Measurements from ENCODE around the gene SEMA4C. TPM values are rescaled to one million over a fixed set of nuclear protein-coding genes. Genes with fewer than 3 reads are reported as not detected.

The SEMA4C gene
- total RNA-seq, 2 donors from 2014 or later: 82.5 to 92.1 TPM

- no peaks in the 10 kb centered on the region for H3K9me3 Mint-ChIP-seq
These were observed 42.7 kb upstream of the SEMA4C start for GRCh38 chr2:96912346-96913116.

GRCh38 chr2:96909611-96910021 is 39.7 kb upstream of the SEMA4C start:
- H3K27me3 ChIP-seq (ENCODE audit: control insufficient read depth, insufficient read depth, low read length, poor library complexity, severe bottlenecking): no peaks in the 10 kb centered on the region
- DNase-seq: no peak
- no peak for TF ChIP-seq CTCF (conservative IDR thresholded peaks at IDR 0.05)
- 86 to 88% methylated on average over 6 of the region's 6 CpGs for WGBS, 2 experiments (ENCODE audit: insufficient coverage in 1 of 2, insufficient read length in 1 of 2)
- Mint-ChIP-seq H3K4me3 (no peak overlapping the region), H3K36me3 (ENCODE audit: low read depth) (no peaks in the 10 kb centered on the region), H3K27ac (no peak overlapping the region), H3K27me3 (ENCODE audit: insufficient read depth) (peaks cover 4% of the 10 kb centered on the region), H3K9me3 (no peaks in the 10 kb centered on the region), H3K4me1 (peaks cover 19% of the 10 kb centered on the region)
- no peak overlapping the region for H3K9ac ChIP-seq (ENCODE audit: extremely low read depth, low read length, poor library complexity, severe bottlenecking)
- no peak overlapping the region for H3K27ac ChIP-seq (ENCODE audit: low read depth, low read length)
- no peaks in the 10 kb centered on the region for H3K36me3 ChIP-seq (ENCODE audit: control insufficient read depth, insufficient read depth, low read length)
- peaks cover 7% of the 10 kb centered on the region for H3K4me1 ChIP-seq (ENCODE audit: control insufficient read depth, insufficient read depth, low read length)
- H3K9me3 ChIP-seq (ENCODE audit: control insufficient read depth, low read length): no peaks in the 10 kb centered on the region
- H3K4me3 ChIP-seq (ENCODE audit: low read length): no peak overlapping the region

More at GRCh38 chr2:96912346-96913116, 42.7 kb upstream of the SEMA4C start:
- H3K27ac ChIP-seq (ENCODE audit: low read depth, low read length): no peak overlapping the region
- no peaks in the 10 kb centered on the region for H3K4me1 ChIP-seq (ENCODE audit: control insufficient read depth, insufficient read depth, low read length)
- no peaks in the 10 kb centered on the region for H3K36me3 Mint-ChIP-seq (ENCODE audit: low read depth)
- no peak for DNase-seq
- no peaks in the 10 kb centered on the region for H3K27me3 ChIP-seq (ENCODE audit: control insufficient read depth, insufficient read depth, low read length, poor library complexity, severe bottlenecking)
- no peak overlapping the region for H3K27ac Mint-ChIP-seq
- no peak overlapping the region for H3K4me3 Mint-ChIP-seq
- no peaks in the 10 kb centered on the region for H3K36me3 ChIP-seq (ENCODE audit: control insufficient read depth, insufficient read depth, low read length)
- no peak overlapping the region for H3K4me3 ChIP-seq (ENCODE audit: low read length)
- peaks cover 4% of the 10 kb centered on the region for H3K27me3 Mint-ChIP-seq (ENCODE audit: insufficient read depth)
- no peak for TF ChIP-seq CTCF (conservative IDR thresholded peaks at IDR 0.05)
- WGBS, 2 experiments (ENCODE audit: insufficient coverage in 1 of 2, insufficient read length in 1 of 2): 82 to 89% methylated on average over 13 to 22 of the region's 22 CpGs
- H3K9ac ChIP-seq (ENCODE audit: extremely low read depth, low read length, poor library complexity, severe bottlenecking): no peak overlapping the region
- no peaks in the 10 kb centered on the region for H3K9me3 ChIP-seq (ENCODE audit: control insufficient read depth, low read length)
- peaks cover 7% of the 10 kb centered on the region for H3K4me1 Mint-ChIP-seq

GRCh38 chr2:96907115-96908041 is 37.5 kb upstream of the SEMA4C start:
- TF ChIP-seq CTCF (conservative IDR thresholded peaks at IDR 0.05): no peak
- Histone ChIP-seq H3K27ac (ENCODE audit: low read depth, low read length) (peak overlapping the region; percentile 78), H3K36me3 (ENCODE audit: control insufficient read depth, insufficient read depth, low read length) (no peaks in the 10 kb centered on the region), H3K4me3 (ENCODE audit: low read length) (no peak overlapping the region), H3K27me3 (ENCODE audit: control insufficient read depth, insufficient read depth, low read length, poor library complexity, severe bottlenecking) (no peaks in the 10 kb centered on the region), H3K9ac (ENCODE audit: extremely low read depth, low read length, poor library complexity, severe bottlenecking) (no peak overlapping the region), H3K4me1 (ENCODE audit: control insufficient read depth, insufficient read depth, low read length) (peaks cover 7% of the 10 kb centered on the region), H3K9me3 (ENCODE audit: control insufficient read depth, low read length) (no peaks in the 10 kb centered on the region)
- H3K4me1 Mint-ChIP-seq: peaks cover 12% of the 10 kb centered on the region
- peak overlapping the region; percentile 82 for H3K27ac Mint-ChIP-seq
- H3K9me3 Mint-ChIP-seq: no peaks in the 10 kb centered on the region
- H3K36me3 Mint-ChIP-seq (ENCODE audit: low read depth): no peaks in the 10 kb centered on the region
- WGBS, 2 experiments (ENCODE audit: insufficient coverage in 1 of 2, insufficient read length in 1 of 2): 47 to 62% methylated on average over 8 to 21 of the region's 21 CpGs
- H3K4me3 Mint-ChIP-seq: peak overlapping the region; percentile 28
- peaks cover 4% of the 10 kb centered on the region for H3K27me3 Mint-ChIP-seq (ENCODE audit: insufficient read depth)
- peak; percentile 93 for DNase-seq
